Inferior parietal cortex (tissue), 1 donor: ENCODE data around the gene CDK4.
"Not testable (repeated sequence)": the region's sequence is repeated elsewhere in the genome, so short reads cannot be mapped to it uniquely, and the experiment has no call there.

ENCODE experiments used
- DNase-seq: peaks from one replicate; pipeline ENCODE4 v3.0.0-alpha.2; 2016; ENCODE audit errors: extremely low spot score

The CDK4 gene

DNA sequence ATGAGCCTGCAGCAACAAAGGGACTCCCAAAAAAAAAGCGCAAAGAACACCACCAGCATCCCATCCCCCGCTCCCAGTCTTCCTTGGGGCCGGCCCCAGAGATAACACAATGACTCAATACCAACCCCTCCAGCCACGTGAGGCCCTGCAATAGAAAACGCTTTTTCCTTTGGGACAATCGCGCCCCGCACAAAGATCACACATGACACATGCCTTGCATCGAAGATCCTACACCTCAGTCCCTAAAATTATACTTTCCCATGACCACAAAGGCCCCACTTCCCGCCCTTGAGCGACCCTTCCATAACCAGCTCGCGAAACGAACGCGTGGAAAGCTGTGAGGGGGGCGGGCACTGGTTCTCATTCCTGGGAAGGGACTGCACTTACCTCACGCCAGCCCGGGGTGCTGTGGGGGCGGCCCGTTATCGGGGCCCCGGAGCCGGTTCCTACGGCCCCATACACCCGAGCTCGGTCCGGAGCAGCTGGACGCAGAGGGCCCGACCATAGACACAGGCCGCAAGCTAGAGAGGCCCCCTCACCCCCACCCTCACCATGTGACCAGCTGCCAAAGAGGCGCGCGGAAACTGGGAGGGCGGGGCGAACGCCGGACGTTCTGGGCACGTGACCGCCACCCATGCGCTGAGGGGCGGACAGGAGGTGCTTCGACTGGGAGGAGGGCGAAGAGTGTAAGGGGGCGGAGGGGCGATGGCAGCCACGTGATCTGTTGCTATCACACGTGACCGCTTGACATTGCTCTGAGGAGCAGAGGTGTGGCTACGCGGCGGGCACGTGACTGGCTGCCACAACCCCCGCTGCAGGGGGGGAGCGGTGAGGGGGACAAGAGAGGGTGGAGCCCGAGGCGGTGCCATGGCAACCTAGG lies at the start of gene CDK4:
CDK4 (minus strand) TSS at position 523 of the 880 bp plus-strand sequence. CDS start 593 bp downstream, outside the sequence.
- DNase-seq, result peak; percentile 100

DNA sequence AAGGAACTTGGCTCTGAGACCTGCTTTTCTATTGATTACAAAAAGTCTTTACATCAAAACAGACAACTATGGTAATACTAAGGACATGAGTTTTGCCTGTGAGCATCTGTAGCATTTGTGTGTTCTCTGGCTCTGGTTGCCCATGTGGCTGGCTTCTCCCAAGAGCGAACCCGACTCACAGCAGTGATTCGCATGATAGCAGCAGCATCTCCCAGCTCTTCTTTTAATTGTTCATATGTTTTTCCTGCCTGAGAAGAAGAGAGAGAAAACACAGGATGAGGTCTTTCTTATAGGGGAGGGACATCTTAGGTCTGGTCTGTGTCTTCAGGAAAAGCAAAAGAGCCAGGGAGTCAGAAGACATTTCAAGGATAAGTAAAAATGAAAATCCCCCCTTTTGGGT lies 48.9 kb upstream of the CDK4 start:
- DNase-seq, result no peak

DNA sequence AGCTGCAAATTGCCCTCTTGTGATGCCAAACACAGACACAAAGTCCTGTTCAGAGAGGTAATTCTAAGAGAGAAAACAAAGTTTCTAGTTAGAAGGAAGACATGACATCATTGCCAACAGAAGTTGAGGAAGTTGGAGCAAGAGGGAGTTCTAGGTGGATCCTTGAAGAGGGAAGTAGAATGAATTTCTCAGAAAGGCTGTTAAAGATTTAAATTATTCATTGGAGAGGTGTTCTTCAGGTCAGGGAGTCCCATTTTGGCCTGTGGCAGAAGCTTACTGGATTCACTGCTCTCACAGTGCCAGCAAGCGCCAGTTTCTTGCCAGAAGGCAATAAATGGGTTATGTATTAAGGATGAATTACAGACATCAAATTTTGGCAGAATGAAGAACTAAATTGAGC lies 45.8 kb upstream of the CDK4 start:
- no peak for DNase-seq

DNA sequence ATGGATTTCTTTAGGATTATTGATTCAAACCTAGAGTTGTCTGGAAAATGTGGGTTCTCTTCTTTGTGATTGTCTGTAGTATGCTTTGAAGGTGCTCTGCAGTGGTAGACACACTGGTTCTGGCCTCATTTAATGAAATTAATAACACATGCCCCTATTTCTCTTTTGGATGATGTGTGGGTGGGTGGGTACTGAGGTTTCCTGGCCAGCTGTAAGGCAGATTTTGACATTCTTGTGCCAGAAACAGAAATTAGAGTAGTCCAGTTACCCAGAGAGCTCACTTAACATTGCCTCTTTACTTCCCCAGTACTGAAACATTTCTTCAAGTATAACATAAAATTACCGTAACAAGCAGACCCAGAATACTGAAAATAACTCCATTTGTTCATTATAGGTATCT lies 44.9 kb upstream of the CDK4 start:
- no peak for DNase-seq

DNA sequence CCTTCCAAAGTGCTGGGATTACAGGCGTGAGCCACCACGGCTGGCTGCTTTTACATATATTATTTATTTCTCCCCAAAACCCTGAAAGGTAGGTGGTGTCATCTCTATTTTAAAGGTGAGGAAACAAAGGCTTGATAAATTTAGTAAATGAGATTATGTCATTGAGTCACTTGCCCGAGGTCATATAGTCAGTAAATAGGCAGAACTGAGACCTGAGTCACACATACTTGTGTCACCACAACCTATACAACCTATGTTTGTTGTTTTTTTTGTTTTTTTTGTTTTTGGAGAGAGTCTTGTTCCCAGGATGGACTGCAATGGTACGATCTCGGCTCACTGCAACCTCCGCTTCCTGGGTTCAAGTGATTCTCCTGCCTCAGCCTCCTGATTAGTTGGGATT lies 43.2 kb upstream of the CDK4 start:
- no peak for DNase-seq

DNA sequence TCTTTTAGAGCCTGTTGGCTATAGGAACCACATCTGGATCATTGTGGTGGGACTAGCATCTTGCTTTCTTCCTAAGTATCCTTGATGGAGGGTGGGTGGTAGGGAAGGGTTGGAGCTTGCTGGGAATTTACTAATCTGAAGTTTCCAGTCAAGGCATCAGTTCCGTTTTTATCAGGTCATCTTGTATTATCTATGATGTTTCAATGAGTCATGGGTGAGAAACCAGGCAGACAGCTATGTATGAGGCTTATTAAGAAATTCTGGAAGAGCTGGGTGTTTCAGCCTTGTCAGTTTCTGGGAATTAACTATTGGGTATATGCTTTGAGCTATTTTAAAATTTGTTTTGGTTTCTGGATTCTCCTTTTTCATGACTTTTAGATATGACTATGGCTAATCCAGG lies 41.8 kb upstream of the CDK4 start:
- no peak for DNase-seq

DNA sequence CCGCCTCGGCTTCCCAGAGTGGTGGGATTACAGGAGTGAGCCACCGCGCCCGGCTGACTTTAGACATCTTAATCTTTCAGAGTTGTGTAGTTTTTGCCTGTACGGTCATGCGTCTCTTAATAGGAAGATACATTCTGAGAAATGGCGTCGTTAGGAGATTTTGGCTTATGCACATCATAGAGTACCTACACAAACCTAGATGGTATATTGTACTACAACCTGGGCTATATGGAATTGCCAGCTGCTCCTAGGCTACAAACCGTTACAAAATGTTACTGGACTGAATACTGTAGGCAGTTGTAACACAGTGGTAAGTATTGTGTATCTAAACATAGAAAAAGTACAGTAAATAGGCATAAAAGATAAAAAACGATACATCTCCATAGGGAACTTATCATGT lies 31.8 kb upstream of the CDK4 start:
- DNase-seq, result no peak

DNA sequence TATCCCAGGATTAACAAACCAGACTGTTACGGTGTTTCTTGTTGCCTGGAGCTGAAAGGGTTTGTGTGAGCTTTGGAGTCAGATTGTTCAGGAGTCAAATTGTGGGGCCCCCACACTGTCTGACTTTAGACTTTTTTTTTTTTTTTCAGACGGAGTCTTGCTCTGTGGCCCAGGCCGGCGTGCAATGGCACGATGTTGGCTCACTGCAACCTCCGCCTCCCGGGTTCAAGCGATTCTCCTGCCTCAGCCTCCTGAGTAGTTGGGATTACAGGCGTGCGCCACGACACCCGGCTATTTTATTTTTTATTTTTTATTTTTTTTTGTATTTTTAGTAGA lies 31.3 kb upstream of the CDK4 start:
- no peak for DNase-seq

DNA sequence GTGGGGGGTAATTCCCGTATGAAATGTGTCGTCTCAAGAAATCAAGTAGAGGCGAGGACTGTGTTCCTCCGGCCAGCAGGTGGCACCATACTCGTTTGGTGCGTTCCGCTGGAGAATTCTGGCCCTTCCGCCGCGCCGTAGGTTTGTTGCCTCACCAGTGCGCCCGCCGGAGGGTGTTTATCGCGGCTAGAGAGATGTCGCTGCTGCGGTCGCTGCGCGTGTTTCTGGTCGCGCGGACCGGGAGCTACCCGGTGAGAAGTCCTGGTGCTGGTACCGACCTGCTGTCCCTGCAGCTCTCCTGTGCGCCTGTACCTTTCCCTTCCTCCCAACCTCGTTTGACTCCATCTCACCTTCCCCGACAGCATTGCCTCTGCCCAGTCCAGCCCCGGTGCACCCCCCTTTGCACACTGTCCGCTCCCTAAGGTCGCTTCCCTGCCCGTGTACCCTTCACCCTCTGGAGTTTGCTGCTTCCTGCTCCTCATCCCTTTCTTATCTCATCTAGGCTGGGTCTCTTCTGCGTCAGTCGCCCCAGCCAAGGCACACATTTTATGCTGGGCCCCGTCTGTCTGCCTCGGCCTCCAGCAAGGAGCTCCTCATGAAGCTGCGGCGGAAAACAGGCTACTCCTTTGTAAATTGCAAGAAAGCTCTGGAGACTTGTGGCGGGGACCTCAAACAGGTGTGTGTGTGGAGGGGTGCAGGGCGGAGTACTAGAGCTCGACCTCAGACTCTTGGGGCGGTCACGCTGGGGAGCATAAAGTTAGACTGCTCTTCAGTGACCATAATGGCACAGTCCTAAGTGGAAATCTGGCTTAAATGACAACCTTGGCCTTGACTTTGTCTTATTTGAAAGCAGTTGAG lies 30.7 kb upstream of the CDK4 start, which contains the start of gene TSFM:
TSFM (plus strand) TSS at position 180 of the 858 bp plus-strand sequence; CDS start at position 195, 15 bp downstream.
- peak; percentile 98 for DNase-seq

DNA sequence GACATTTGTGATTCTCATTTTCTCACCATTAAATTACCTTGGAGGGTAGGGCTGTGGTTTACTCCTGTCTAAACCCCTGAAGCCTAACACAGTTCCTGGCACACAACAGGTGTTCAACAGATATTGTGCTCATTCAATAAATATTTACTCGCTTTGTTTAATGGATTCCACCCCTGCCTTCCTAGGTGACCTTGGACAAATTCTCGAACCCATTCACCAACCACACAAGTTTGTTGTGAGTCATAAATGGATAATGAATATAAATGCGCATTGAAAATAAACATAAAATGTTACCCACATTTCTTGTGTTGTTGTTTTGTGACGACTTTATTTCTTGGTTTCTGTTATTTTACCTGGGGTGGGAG lies 30.1 kb upstream of the CDK4 start:
- no peak for DNase-seq

DNA sequence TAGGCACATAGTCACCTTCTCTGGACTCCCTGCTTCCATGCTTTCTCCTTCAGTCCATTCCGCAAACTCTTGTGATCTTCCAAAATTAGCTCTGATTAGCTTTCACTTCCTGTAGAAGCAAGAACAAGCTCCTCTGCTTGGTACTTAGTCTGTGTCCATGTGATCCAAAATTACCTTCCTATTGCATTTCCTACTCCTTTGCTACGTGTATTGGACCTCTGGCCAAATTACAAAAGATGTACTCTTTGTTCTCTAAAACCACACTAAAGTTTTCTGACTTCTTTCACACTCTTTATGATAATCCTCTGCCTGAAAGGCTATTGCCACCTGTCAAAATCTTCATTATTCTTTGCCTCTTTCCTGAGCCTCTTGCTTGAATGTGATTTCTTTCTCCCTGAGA lies 29.7 kb upstream of the CDK4 start:
- DNase-seq, result no peak

DNA sequence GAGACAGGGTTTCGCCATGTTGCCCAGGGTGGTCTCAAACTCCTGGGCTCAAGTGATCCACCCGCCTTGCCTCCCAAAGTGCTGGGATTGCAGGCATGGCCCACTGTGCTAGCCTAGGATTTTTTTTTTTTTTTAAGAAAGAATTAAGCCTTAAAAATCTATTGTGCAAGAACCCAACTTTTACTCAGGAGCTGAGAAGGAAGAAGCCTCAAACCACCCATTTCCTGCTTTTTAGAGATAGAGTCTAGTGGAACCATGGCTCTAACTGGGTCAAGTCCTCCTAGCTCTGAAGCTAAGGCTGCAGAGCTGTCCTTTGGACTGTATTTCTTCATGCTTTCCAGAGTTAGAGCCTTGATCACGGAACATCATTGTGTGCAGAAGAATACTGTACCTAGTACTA lies 29.1 kb upstream of the CDK4 start:
- no peak for DNase-seq

DNA sequence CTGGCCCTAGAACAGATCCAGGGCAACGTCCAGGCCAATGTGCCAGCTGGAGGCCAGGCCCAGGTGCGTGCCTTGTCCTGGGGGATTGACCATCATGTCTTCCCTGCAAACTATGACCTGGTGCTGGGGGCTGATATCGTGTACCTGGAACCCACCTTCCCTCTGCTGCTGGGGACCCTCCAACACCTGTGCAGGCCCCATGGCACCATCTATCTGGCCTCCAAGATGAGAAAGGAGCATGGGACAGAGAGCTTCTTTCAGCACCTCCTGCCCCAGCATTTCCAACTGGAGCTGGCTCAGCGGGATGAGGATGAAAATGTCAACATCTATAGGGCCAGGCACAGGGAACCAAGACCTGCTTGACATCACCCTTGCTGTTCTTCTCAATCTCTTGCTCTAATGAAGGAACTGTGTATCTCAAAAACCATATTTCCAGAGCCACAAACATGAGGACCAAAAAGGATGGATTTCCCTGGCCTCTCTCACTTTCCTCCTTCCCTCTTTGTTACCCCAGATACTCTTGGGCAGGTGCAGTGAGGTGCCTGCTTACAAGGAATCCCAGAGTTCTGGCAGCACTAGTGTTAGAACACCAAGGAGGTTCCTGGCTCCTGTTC lies 28.3 kb upstream of the CDK4 start:
- no peak for DNase-seq

DNA sequence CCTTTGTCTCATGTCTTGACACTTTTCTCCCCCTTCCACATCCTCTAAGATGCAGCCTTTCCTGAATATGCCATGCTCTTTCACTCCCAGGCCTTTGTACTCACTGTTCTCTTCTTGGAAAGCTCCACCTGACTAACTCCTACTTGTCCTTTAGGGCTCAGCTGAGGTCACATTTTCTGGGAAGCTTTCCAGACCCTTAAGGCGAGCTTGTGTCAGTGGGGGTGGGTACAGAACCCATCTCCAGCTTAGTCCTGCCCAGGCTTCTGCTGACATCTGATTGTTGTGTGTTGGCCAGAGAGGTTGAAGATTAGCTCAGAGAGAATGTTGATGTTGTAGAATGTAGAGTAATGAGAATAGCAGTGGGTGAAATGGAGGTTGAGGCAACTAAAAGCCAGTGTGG lies 27.6 kb upstream of the CDK4 start:
- DNase-seq, result no peak

DNA sequence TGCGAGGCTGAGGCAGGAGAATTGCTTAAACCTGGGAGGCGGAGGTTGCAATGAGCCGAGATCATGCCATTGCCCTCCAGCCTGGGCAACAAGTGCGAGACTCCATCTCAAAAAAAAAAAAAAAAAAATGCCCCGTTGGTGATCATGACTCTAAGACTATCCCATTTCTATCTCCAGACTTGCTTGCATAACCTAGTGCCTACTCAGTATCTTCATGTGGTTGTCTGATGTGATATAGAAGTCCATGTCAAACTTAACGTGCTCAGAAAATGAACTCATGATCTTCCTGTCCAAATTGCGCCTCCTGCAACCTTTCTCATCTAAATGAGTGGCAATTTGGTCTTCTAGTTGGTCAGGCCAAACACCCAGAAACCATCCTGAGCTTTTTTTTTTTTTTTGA lies 25.8 kb upstream of the CDK4 start:
- no peak for DNase-seq

DNA sequence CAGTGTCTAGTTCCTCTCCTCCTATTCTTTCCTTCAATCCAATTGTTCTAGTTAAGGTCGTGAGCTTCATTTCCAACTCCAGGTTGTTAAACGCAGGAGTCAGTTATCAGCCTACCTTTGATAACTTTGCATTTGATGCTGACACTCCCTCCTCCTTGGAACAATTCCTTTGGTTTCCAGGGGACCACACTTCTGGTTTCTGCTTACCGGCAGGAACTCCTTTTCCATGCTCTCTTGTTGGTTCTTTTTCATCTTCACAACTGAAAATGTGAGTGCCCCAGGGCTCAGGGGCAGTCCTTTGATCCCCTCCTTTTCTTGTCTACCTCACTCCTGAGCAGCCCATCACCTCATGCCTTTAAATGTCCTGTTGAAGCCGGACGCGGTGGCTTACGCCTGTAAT lies 25.3 kb upstream of the CDK4 start:
- DNase-seq, result no peak

DNA sequence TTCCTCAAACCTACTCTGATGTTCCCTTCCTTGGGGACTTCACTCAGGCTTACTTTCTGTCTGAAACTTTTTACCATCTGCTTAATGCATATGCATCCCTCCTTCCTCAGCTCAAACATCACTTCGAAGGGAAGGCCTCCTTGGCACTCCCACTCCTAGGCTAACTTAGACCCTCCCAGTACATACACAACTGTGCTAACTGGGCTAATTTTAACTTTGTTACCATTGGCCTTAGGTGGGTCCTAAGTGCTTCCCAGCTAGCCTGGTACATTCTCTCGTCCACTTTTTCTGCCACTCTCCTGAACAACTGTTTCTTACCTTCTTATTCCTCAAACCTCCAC lies 24.1 kb upstream of the CDK4 start:
- DNase-seq, result no peak

DNA sequence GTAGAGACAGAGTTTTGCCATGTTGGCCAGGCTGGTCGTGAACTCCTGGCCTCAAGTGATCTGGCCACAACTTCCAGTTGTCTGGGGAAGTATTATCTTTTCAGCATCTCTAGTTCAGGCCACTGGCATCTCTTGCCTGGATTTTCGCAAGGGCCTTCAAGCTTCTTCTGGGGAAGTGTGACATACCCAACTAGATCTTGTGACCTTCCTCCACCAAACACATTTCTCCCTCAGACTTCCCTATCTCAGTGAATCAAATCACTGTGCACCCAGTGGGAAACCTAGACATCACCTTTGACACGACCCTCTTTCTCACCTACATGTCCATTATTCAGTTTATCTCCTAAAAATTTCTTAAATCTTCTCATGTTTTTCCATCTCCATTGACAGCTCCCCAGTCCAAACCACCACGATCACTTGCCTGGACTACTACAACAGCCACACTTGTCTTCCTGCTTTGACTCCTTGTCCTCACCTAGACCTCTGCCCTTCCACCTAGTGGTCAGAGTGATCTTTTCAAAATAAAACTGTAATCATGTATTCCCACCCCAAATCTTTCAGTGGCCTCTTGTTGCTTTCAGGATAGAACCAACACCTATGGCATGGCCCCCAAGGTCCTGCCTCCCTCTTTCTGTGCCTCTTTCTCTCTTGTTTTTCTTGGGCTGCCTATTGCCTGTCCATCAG lies 23.6 kb upstream of the CDK4 start:
- no peak for DNase-seq

DNA sequence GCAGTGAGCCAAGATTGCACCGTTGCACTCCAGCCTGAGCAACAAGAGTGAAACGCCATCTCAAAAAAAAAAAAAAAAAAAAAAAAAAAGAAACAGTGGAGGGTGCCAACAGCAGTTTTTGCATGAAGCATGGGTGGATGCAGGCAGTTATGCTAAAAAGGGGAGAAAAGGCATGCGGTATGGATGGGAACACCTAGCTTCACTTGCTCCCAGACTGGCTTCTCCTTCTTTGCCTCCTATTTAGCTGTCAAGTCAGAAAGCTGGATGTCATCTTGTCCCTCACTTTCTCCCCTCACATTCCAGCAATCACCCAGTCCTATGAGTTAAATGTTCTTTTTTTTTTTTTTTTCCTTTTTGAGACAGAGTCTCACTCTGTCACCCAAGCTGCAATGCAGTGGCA lies 22.9 kb upstream of the CDK4 start:
- DNase-seq, result no peak

DNA sequence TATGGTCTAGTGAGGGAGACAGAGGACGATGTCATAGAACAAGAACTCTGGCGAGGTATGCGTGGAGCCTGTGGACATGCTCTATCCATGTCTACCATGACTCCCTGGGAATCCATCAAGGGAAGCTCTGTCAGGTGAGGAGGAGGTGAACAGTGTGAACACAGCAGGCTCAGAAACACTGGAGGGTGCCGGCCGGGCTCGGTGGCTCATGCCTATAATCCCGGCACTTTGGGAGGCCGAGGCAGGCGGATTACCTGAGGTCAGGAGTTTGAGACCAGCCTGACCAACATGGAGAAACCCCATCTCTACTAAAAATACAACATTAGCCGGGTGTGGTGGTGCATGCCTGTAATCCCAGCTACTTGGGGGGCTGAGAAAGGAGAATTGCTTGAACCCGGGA lies 22.5 kb upstream of the CDK4 start:
- not testable (repeated sequence) for DNase-seq

DNA sequence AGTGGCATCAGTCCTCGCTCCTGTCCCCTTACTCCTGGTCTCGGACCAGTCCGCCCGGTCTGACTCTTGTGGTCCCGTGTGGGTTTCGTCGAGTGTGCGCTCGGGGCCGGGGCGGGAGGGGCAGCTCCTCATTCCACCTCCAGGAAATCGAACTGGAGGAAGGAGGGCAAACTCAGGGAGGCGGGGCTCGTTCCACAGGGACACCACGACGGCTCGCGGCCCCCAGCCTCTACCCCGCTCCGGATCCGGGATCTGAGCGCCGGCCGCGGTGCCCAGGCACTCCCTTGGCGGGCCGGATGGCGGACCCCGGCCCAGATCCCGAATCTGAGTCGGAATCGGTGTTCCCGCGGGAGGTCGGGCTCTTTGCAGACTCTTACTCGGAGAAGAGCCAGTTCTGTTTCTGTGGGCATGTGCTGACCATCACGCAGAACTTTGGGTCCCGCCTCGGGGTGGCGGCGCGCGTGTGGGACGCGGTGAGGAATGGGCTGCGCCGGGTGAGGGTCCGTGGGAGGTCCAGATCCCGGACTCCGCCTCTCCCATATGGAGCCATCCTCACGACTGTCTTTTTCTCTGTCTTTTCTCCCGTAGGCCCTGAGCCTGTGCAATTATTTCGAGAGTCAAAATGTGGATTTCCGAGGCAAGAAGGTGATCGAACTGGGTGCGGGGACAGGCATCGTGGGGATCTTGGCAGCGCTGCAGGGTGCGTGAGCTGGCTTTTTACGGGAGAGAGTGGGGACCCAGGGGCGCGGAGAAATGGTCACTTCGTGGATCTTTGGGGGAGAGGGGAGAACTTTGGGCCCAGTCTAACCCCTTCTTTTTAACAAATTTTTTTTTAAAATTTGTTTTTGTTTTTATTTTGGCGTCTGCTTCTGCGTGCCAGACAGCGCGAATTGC lies 20.6 kb upstream of the CDK4 start, which contains the start of gene EEF1AKMT3:
EEF1AKMT3 (plus strand) TSS at position 186 of the 894 bp plus-strand sequence; CDS start at position 297, 111 bp downstream.
- DNase-seq, result no peak
